HG03064 (cell line): ENCODE results near the gene TCTN3.
A peak's percentile ranks its signal among the peaks of the same experiment; 100 is the strongest.
"Not testable (repeated sequence)": the region's sequence is repeated elsewhere in the genome, so short reads cannot be mapped to it uniquely, and the experiment has no call there.

Experiments used
- ATAC-seq: cut with Tn5 transposase; IDR thresholded peaks from one replicate; pipeline ENCODE4 v1.9.1; 2021; ENCODE audit warnings: low read depth; ENCODE audit not compliant: unreplicated experiment

The TCTN3 gene, protein sequence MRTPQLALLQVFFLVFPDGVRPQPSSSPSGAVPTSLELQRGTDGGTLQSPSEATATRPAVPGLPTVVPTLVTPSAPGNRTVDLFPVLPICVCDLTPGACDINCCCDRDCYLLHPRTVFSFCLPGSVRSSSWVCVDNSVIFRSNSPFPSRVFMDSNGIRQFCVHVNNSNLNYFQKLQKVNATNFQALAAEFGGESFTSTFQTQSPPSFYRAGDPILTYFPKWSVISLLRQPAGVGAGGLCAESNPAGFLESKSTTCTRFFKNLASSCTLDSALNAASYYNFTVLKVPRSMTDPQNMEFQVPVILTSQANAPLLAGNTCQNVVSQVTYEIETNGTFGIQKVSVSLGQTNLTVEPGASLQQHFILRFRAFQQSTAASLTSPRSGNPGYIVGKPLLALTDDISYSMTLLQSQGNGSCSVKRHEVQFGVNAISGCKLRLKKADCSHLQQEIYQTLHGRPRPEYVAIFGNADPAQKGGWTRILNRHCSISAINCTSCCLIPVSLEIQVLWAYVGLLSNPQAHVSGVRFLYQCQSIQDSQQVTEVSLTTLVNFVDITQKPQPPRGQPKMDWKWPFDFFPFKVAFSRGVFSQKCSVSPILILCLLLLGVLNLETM

DNA sequence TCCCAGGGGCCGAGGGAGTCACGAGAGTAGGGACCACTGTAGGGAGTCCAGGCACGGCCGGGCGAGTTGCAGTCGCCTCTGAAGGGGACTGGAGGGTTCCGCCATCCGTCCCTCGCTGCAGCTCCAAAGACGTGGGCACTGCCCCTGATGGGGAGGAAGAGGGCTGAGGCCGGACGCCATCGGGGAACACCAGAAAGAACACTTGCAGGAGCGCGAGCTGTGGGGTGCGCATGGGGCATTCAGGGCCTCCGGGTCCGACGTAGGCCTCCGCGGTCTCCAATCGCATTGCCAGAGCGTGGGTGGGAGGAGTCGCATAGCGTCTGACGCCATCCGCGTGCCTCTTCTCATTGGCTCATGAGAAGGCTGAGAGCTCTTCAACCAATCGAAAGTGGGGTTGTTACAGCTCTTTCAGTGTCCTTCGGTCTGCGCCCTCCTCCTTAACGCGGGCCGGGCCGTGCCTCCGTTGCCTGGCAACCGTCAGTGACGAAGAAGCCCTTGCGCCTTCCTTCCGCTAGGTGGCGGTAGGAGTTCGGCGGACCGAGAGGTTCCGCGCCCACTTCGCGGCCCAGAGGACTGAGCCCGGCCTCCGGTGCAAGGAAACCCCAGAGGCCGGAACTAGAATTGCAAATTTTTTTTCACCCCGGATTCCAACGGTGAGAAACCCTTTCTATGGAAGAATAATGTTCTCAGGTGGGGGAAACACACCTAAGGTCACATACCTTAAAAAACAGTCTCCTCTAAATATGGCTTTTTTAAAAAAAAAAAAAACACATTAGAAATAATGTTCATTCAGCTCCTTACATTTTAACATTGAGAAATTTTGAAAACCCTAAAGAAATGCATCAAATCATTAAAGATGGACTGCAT lies at the start of gene TCTN3:
TCTN3 (minus strand) TSS at position 260 of the 867 bp plus-strand sequence; CDS start at position 232, 28 bp downstream.
- peak; percentile 98 for ATAC-seq

DNA sequence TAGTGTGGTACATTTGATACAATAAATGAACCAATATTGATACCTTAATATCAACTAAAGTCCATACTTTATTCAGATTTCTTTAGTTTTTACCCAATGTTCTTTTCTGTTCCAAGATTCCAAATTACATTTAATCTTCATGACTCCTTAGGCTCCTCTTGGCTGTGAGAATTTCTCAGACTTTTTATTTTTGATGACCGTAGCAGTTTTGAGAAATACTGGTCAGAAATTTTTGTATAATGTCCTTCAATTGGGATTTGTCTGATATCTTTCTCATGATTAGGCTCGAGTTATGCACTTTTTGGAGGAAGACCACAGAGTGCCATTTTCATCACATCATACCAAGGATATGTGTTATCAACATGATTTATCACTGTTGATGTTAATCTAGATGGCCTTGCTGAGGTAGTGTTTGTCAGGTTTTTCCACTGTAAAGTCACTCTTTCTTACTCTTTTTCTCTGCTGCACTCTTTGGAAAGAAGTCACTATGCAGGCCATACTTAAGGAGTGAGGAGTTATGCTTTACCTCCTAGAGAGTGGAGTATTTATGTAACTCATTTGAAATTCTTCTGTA lies 49.3 kb upstream of the TCTN3 start:
- no peak for ATAC-seq

DNA sequence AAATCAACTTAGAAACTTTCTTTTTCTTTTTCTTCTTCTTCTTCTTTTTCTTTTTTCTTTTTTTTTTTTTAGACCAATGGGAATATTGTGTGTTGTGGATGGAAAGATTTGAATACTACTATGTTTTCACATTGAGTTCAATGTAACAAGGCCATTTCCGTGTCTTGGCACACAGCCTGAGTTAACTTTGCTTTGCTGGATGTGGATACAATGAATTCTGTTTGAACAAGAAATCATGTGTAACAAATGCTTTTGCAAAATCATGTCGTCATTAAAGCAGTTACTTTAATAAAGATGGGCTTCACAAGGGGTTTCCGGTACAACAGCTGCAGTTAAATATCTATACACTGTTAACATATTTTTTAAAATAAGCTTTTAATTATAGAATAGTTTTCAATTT lies 48.8 kb upstream of the TCTN3 start:
- peak; percentile 20 for ATAC-seq

DNA sequence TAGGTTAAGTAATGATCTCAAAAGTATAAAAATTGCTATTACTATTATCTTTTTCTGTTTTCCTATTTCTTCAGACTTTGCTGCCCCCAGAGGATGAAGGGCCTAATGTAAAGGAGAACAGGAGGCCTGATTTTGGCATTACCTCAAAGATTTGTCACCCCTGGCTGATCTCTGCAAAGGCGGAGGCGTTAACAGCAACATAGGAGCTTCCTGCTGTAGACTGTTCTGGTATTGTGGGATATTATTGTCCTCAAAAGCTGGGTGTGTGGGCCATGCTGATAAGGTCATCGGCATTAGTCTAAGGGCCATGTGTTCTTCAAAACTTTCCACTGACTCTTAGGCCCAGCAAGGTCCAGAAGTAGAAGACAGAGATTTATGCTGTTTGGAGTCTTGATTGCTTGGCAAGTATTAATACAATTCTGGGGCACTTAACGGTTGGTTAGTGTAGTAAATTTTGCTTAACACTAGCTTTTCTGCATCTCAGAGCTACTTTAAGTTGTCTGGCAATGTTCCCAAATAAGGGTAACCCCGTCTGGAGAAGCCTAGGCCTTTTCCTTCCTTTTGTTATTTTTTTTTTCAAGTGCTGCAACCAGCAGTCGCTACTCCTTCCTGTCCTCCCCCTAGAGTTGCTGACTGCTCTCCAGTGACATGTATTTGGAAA lies 48.2 kb upstream of the TCTN3 start:
- peak; percentile 53 for ATAC-seq

DNA sequence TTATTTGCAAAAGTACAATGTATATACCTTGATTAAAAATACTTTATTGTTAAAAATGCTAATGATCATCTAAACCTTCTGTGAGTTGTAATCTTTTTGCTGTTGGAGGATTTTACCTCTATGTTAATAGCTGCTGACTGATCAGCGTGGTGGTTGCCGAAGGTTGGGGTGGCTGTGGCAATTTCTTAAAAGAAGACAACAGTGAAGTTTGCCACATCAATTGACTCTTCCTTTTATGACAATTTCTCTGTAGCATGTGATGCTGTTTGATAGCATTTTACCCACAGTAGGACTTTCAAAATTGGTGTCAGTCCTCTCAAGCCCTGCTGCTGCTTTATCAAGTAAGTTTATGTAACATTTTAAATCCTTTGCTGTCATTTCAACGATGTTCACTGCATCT lies 45.3 kb upstream of the TCTN3 start:
- ATAC-seq: no peak

DNA sequence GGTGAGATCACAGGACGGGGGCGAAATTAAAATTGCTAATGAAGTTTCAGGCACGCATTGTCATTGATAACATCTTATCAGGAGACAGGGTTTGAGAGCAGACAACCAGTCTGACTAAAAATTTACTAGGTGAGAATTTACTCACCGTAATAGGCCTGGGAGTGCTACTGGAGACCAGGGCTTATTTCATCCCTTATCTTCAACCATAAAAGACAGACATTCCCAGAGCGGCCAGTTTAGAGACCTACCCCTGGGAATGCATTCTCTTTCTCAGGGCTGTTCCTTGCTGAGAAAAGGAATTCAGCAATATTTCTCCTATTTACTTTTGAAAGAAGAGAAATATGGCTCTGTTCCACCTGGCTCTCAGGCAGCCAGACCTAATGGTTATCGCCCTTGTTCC lies 39.2 kb upstream of the TCTN3 start:
- ATAC-seq: not testable (repeated sequence)

DNA sequence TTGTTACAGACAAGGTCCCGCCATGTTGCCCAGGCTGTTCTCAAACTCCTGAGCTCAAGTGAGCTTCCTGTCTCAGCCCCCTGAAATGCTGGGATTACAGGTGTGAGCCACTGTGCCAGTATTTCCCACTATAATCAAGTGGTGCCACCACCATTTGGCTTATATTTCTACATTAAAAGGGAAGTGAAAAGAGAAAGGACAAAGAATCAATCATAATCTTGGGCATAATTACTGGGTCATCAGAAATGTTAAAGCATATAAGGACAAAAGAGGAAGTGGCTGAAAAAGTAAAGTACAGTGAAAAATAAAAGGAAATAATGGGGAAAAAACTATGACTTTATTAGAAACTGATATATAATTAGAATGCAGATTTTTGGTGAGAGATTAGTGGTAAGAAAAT lies 36.5 kb upstream of the TCTN3 start:
- no peak for ATAC-seq

DNA sequence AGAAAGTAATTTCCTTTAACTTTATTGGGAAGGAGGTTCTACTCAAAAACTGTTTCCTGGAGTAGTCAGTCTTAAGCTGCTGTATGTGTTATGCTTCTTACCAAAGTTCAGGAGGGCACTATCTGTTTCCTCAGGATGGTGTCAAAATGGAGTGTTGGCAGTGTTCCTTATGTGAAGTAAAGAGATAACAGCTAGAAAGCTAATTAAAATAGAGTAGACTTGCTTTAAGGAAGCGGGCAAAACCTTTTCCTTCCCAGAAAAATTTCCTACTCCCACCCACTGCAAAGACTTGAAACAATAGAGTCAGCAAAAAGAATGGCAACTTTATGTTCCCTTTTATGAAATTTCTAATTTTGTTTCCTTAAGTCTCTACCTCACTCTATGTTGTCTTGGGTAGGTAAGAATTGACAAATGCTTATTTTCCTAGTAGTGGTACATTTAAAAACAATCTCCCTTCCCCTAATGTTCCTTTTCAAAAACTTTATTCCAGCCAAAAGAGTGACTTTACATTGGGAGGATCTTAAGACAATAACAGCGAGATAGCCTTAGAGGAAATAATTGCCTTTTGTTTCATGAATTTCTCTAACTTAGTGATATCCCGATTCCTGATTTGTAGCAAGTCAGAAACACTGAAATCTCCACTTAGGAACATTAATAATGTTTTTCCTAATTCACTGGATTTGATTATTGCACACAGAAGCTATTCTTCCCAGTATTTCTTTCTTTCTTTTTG lies 35.8 kb upstream of the TCTN3 start:
- ATAC-seq: no peak

DNA sequence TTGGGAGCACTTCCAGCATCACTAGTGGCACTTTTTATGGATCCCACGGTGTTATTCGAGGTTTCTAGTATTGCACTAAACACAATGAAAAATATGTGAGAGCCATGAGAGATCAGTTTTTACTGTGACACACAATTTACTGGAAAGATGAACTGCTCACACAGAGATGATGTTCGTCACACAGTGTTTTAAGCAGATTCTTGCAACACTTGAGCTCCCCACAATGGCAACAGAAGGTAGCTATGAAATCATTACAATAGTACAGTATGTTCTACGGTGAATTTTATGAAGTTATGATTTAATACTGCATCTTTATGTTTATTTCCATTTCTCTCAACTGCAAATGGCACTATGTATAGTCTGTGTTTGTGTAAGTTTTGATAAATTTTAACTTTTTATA lies 34.8 kb upstream of the TCTN3 start:
- ATAC-seq: no peak

DNA sequence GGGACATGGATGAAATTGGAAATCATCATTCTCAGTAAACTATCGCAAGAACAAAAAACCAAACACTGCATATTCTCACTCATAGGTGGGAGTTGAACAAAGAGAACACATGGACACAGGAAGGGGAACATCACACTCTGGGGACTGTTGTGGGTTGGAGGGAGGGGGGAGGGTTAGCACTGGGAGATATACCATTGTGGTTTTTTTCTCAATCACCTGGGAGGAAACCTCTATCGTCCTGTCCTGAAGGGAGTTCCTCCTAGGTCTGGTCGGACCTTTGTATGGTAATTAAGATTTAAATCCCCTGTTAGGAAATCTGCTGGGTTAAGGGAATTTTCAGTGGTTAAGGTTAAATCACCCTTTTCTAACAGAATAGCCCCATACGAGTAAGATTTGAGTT lies 28.8 kb upstream of the TCTN3 start:
- not testable (repeated sequence) for ATAC-seq

DNA sequence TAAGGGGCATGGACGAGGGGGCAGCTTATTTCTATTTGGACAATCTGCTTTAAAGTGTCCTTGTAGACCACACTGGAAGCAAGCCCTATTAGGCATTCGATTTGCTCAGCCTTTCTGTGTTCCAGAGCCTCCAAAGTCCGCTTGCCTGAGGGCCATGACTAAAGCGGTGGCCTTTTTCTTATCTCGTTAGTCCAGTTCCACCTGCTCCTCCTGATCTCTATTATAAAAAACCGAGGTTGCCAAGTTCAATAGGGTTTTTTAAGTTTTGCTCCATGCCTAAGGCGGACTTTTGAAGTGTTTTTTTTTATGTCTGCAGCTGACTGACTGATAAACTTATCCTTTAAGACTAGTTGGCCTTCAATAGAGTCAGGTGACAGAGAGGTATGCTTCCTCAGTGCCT lies 27.0 kb upstream of the TCTN3 start:
- ATAC-seq: not testable (repeated sequence)

DNA sequence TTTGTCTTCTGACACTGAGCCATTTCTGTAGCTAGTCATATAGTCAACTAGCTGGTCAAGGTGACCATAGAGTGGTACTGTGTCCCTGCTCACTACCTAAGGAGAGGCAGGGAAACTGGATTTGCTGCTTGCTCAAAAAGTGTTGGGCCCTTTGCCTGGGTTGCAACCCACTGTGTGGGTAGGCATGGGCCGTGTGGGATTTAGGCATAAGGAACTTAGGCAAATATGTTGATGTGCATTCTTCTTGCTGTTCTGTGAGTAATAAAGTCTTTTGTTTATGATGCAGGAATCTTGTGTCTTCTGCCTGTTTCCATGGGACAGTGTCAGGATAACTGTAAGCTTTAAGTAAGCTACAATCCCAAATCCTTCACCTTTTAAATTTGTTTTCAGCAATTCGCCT lies 23.1 kb upstream of the TCTN3 start:
- ATAC-seq: no peak

DNA sequence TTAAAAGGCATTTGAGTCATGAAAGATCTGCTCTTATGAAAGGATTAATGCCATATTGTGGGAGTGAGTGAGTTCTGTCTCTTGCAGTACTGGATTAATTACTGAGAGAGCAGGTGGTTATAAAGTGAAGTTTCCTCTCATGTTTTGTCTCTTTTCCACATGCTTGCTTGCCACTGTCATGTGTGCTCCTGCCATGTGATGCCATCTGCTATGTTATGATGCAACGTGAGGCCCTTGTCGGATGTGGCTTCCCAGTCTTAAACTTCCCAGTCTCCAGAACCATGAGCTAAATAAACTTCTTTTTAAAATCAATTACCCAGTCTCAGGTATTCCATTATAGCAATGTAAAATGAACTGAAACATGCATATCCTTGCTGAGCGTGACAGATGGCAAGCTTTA lies 22.7 kb upstream of the TCTN3 start:
- no peak for ATAC-seq

DNA sequence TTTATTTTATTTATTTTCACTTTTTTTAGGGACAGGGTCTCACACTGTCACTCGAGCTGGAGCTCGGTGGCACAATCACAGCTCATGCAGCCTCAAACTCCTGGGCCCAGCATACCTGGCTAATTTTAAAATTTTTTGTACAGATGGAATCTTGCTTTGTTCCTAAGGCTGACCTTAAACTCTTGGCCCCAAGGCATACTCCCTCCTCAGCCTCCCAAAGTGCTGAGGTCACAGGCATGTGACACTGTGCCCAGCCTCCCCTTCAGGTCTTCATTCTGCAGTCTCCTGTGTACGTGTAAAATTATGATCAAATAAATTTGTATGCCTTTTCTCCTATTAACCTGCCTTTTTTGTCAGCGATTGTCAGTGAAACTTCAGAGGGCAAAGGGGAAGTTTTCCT lies 17.8 kb upstream of the TCTN3 start:
- ATAC-seq: no peak

DNA sequence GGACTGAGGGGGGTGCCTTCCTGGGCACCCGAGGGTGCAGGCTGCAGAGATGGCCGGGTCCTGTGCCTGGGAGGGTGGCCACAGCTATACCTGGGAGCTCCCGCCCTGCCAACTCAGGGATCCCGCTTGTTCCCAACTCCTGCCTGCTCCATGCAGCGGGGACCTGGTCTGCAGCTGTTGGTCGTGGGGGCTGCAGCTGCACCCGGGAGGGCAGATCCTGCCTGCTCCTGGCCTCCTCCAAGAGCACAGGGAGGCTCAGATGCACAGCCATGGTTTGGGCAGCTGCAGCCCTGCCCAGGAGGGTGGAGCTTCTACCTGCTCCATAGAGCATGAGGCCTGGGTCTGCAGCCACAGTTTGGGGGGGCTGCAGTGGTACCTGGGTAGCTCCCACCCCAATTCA lies 13.3 kb upstream of the TCTN3 start:
- no peak for ATAC-seq

DNA sequence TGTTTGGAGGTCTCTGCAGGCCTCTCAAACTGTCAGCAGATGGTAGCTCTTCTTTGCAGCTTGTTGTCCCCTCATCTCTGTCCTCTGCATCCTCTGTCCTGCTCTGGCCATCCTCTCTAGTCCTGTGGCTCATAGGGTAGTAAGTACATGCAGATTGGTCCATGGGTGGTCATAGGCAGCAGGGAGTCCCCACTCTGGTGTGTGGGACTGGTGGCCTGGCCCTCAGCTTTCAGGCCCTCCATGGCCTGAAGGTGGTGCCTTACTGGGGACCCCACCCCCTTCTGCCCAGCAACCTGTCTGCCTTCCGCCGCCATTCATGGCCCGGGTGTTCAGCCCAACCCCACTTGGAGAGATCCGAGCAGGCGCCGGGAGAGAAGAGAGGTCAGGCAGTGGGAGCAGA lies 12.8 kb upstream of the TCTN3 start:
- ATAC-seq: no peak

DNA sequence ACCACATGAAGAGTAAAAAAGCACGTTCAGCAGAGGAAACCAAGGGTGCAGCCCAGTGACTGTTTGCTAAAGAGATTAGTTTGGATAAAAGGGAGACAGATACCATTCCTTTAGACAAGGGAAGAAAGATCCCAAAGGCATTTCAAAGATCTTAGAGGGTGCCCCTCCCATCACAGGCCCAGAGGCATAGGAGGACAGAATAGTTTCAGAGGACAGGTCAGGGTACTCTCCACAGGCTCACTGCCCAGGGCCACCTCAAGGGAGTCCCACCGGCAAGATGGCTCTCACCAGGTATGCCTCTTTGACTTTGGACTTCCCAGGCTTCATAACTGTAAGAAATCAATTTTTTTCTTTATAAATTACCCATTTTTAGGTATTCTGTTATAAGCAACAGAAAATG lies 4.7 kb upstream of the TCTN3 start:
- no peak for ATAC-seq

DNA sequence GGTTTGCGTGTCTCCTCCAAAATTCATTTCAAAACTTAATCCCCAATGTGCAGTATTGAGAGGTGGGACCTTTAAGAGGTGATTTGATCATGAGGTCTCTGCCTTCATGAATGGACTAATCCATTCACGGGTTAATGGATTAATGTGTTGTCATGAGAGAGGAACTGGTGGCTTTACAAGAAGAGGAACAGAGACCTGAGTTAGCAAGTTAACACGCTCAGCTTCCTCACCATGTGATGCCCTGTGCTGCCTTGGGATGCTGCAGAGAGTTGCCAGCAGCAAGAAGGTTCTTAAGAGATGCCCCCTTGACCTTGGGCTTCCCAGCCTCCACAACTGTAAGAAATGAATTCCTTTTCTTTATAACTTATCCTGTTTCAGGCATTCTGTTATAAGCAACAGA lies 3.7 kb upstream of the TCTN3 start:
- ATAC-seq: no peak

DNA sequence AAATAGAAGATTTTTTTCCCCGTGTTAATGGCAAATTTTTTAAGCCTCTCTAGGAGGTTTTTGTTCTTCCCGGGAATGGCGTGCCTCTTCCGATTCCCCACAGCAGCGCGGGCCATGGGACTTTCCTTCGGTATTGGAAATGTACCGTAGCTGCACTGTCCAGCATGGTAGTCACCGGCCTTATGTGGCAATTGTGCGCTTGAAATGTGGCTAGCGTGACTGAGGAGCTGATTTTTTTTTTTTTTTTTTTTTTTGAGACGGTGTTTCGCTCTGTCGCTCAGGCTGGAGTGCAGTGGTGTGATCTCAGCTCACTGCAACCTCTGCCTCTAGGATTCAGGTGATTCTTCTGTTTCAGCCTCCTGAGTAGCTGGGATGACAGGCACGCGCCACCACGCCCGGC lies 938 bp upstream of the TCTN3 start:
- no peak for ATAC-seq
